WTC11 (cell line): ENCODE data around the gene DOK4. TPM values are rescaled to one million over a fixed set of nuclear protein-coding genes. Genes with fewer than 3 reads are reported as not detected.

Experiments
- ATAC-seq: fragments of 200-7000 bp; cut with Tn5 transposase; 2 replicates; pipeline ENCODE4 v1.10.0; 2021; ENCODE audit warnings: mild to moderate bottlenecking, moderate library complexity
- CTCF ChIA-PET: fragments of 300-600 bp; sonication (Branson Sonifier 250); formaldehyde crosslinking; loops from one replicate; lab custom pipeline; 2021; ENCODE audit warnings: antibody characterized with exemption; lab: Charles Lee
- POLR2A ChIA-PET: fragments of 350-600 bp; sonication (Branson Sonifier 250); formaldehyde crosslinking; loops from one replicate; lab custom pipeline; 2021; ENCODE audit warnings: antibody characterized with exemption; lab: Charles Lee
- DNase-seq: peaks from one replicate; pipeline ENCODE4 v3.0.0; 2021; ENCODE audit warnings: low spot score
- H3K27ac Mint-ChIP-seq: 2 replicates; pipeline ENCODE4 v1.8.0; 2021; ENCODE audit warnings: mixed read lengths
- H3K27me3 Mint-ChIP-seq: 2 replicates; pipeline ENCODE4 v1.8.0; 2021; ENCODE audit warnings: low read depth, mild to moderate bottlenecking, moderate library complexity, mixed read lengths
- H3K36me3 Mint-ChIP-seq: 2 replicates; pipeline ENCODE4 v1.8.0; 2021; ENCODE audit warnings: mixed read lengths
- H3K4me1 Mint-ChIP-seq: 2 replicates; pipeline ENCODE4 v1.8.0; 2022; ENCODE audit warnings: mixed read lengths
- H3K4me3 Mint-ChIP-seq: 2 replicates; pipeline ENCODE4 v1.8.0; 2021; ENCODE audit warnings: mild to moderate bottlenecking, moderate library complexity, mixed read lengths
- H3K9me3 Mint-ChIP-seq: 2 replicates; pipeline ENCODE4 v1.8.0; 2021; ENCODE audit warnings: mixed read lengths
- ATF1 ChIP-seq: sonication (generic); formaldehyde crosslinking; IDR thresholded peaks from 2 replicates; pipeline ENCODE4 v1.8.1; 2023; ENCODE audit warnings: mild to moderate bottlenecking, moderate library complexity, missing genetic modification reagents
- CREM ChIP-seq: sonication (generic); formaldehyde crosslinking; IDR thresholded peaks from 2 replicates; pipeline ENCODE4 v1.8.1; 2022; ENCODE audit warnings: mild to moderate bottlenecking, missing genetic modification reagents, moderate library complexity
- ELF4 ChIP-seq: sonication (generic); formaldehyde crosslinking; IDR thresholded peaks from 2 replicates; pipeline ENCODE4 v1.8.1; 2022; ENCODE audit warnings: low read depth, mild to moderate bottlenecking, moderate library complexity, missing genetic modification reagents
- EMX1 ChIP-seq: fragments of 250-450 bp; sonication (Bioruptor Pico); IDR thresholded peaks from 2 replicates; pipeline ENCODE4 v1.8.0; 2021; ENCODE audit warnings: mild to moderate bottlenecking
- MXD4 ChIP-seq: fragments of 250-450 bp; sonication (Bioruptor Pico); IDR thresholded peaks from 2 replicates; pipeline ENCODE4 v1.8.0; 2021; ENCODE audit warnings: mild to moderate bottlenecking, moderate library complexity, borderline replicate concordance
- NR1H2 ChIP-seq: sonication (generic); formaldehyde crosslinking; IDR thresholded peaks from 2 replicates; pipeline ENCODE4 v1.9.0; 2021; ENCODE audit warnings: mild to moderate bottlenecking, moderate library complexity, missing genetic modification reagents
- NR2C2 ChIP-seq: sonication (generic); formaldehyde crosslinking; IDR thresholded peaks from 2 replicates; pipeline ENCODE4 v1.8.0; 2022; ENCODE audit warnings: mild to moderate bottlenecking, missing genetic modification reagents
- RELA ChIP-seq: sonication (generic); formaldehyde crosslinking; IDR thresholded peaks from 2 replicates; pipeline ENCODE4 v1.8.1; 2022; ENCODE audit warnings: missing genetic modification reagents, mild to moderate bottlenecking, borderline replicate concordance
- RORB ChIP-seq: fragments of 250-450 bp; sonication (Bioruptor Pico); IDR thresholded peaks from 2 replicates; pipeline ENCODE4 v1.9.0; 2021; ENCODE audit warnings: mild to moderate bottlenecking
- SMAD3 ChIP-seq: sonication (generic); formaldehyde crosslinking; IDR thresholded peaks from 2 replicates; pipeline ENCODE4 v1.8.0; 2022; ENCODE audit warnings: missing genetic modification reagents, mild to moderate bottlenecking, borderline replicate concordance
- SMAD4 ChIP-seq: sonication (generic); formaldehyde crosslinking; IDR thresholded peaks from 2 replicates; pipeline ENCODE4 v1.8.0; 2022; ENCODE audit warnings: mild to moderate bottlenecking, missing genetic modification reagents
- TCF7 ChIP-seq: sonication (generic); formaldehyde crosslinking; IDR thresholded peaks from 2 replicates; pipeline ENCODE4 v1.8.0; 2022; ENCODE audit warnings: mild to moderate bottlenecking, low read depth, missing genetic modification reagents, moderate library complexity
- TP53 ChIP-seq: sonication (generic); formaldehyde crosslinking; IDR thresholded peaks from 2 replicates; pipeline ENCODE4 v1.8.1; 2023; ENCODE audit warnings: mild to moderate bottlenecking, missing genetic modification reagents
- ZNF121 ChIP-seq: sonication (generic); formaldehyde crosslinking; IDR thresholded peaks from 2 replicates; pipeline ENCODE4 v1.8.0; 2023; ENCODE audit warnings: missing genetic modification reagents
- ZNF138 ChIP-seq: sonication (generic); formaldehyde crosslinking; conservative IDR thresholded peaks from 2 replicates; pipeline ENCODE4 v1.8.1; 2022; ENCODE audit warnings: mild to moderate bottlenecking, moderate library complexity, missing genetic modification reagents
- ZNF219 ChIP-seq: sonication (generic); formaldehyde crosslinking; IDR thresholded peaks from 2 replicates; pipeline ENCODE4 v1.8.0; 2023; ENCODE audit warnings: missing genetic modification reagents, mild to moderate bottlenecking, borderline replicate concordance
- total RNA-seq: library from RNA; stranded (reverse); gene quantifications from 3 replicates; pipeline ENCODE4 v1.2.3, GENCODE V29; 2021
- TF ChIP-seq, protein P1 (sequence below): sonication (generic); formaldehyde crosslinking; IDR thresholded peaks from 2 replicates; pipeline ENCODE4 v1.8.0; 2022; ENCODE audit warnings: mild to moderate bottlenecking, missing genetic modification reagents
- TF ChIP-seq, protein P2 (sequence below): sonication (generic); formaldehyde crosslinking; IDR thresholded peaks from 2 replicates; pipeline ENCODE4 v1.8.1; 2022; ENCODE audit warnings: mild to moderate bottlenecking, missing genetic modification reagents, moderate library complexity, borderline replicate concordance
- TF ChIP-seq, protein P3 (sequence below): sonication (generic); formaldehyde crosslinking; IDR thresholded peaks from 2 replicates; pipeline ENCODE4 v1.8.0; 2022; ENCODE audit warnings: mild to moderate bottlenecking, missing genetic modification reagents
- TF ChIP-seq, protein P4 (sequence below): fragments of 250-450 bp; sonication (Bioruptor Pico); IDR thresholded peaks from 2 replicates; pipeline ENCODE4 v2.1.2; 2022; ENCODE audit warnings: mild to moderate bottlenecking, moderate library complexity
- TF ChIP-seq, protein P5 (sequence below): fragments of 250-450 bp; sonication (Bioruptor Pico); IDR thresholded peaks from 2 replicates; pipeline ENCODE4 v1.8.0; 2021; ENCODE audit warnings: mild to moderate bottlenecking
- TF ChIP-seq, protein P6 (sequence below): sonication (generic); formaldehyde crosslinking; IDR thresholded peaks from 2 replicates; pipeline ENCODE4 v1.8.0; 2022; ENCODE audit warnings: missing genetic modification reagents

The DOK4 gene
- total RNA-seq, 1 experiment from 2014 or later: 25.0 TPM

DNA sequence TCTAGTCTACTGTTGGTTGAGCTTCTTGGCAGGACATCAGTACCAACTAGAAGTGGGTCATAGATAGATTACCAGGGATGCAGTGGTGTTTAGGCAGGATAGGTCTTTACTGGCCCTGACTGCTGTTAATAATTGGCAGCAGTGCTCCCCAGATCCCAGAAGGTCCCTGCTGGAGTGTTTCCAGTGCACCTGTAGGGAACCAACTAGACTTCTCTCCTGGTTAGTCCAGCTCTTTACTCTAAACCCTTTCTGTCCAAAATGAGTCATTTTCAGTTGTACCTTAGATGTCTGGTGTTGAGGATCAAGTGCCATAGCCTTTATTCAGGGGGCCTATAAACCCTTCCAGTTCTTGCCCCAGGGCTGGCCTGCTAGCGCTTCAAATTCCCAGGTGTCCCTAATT, 15.1 kb downstream of the DOK4 start:
- H3K9me3 Mint-ChIP-seq: no peaks in the 10 kb centered on the region
- ChIA-PET POLR2A (no interaction called here), CTCF (interaction anchor here (1.2 to 8.2 kb wide), 3 partner anchors 9 to 47 kb away, joined by 3 to 80 read pairs (median 63); partner anchors contain the start of gene POLR2C)
- peaks cover 46% of the 10 kb centered on the region for H3K36me3 Mint-ChIP-seq
- DNase-seq (no peak), ATAC-seq (no peak)
- no peak overlapping the region for H3K4me3 Mint-ChIP-seq
- H3K27ac Mint-ChIP-seq: no peak overlapping the region
- TF ChIP-seq CREM (no peak), ZNF138 (CRISPR knock-in tag) (no peak), RORB (CRISPR knock-in tag) (peak; percentile 16; the same call in 1 of the 2 replicates)
- TF ChIP-seq, protein P1, sequence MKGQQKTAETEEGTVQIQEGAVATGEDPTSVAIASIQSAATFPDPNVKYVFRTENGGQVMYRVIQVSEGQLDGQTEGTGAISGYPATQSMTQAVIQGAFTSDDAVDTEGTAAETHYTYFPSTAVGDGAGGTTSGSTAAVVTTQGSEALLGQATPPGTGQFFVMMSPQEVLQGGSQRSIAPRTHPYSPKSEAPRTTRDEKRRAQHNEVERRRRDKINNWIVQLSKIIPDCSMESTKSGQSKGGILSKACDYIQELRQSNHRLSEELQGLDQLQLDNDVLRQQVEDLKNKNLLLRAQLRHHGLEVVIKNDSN (CRISPR knock-in tag): no peak
- H3K4me1 Mint-ChIP-seq: peaks cover 41% of the 10 kb centered on the region
- H3K27me3 Mint-ChIP-seq: no peaks in the 10 kb centered on the region

DNA sequence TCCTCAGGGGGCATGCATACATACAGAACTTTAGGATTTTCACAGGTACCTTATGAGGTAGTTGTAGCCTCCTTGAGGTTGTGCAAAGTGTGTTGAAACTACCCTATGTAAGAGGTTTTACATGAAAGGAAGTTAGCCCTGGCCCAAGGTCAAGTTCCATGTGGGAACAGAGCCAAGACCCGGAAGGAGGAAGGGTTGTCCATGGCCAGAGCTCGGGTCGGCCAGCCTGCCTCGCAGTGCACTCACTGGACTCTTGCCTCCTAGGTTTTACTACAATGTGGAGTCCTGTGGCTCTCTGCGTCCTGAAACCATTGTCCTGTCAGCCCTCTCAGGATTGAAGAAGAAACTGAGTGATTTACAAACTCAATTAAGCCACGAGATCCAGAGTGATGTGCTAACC, 15.6 kb downstream of the DOK4 start:
- H3K4me3 Mint-ChIP-seq: no peak overlapping the region
- CTCF ChIA-PET: interaction anchor here (8.2 kb wide), 1 partner anchor 47 kb away, joined by 80 read pairs; no protein-coding TSS in a partner anchor

DNA sequence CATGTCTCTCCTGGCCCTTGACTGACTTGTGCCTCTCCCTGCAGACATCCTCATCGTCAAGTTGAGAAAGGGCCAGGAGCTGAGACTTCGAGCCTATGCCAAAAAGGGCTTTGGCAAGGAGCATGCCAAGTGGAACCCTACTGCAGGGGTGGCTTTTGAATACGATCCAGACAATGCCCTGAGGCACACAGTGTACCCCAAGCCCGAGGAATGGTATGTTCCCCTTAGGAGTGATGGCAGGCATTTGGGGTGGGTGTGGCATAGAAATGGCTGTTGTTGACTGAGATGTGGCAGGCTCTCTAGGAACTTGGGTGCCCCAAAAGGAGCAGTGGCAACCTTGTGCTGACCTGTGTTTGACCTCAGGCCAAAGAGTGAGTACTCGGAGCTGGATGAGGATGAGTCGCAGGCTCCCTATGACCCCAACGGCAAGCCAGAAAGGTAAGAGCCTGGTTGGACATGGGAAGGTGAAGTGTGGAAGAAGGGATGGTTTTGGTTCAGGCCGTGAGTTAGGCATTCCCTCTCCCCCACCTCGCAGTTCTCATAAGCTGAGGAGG, 16.3 kb downstream of the DOK4 start:
- Mint-ChIP-seq H3K27ac (no peak overlapping the region), H3K4me3 (no peak overlapping the region), H3K4me1 (peaks cover 34% of the 10 kb centered on the region), H3K36me3 (peaks cover 58% of the 10 kb centered on the region), H3K27me3 (no peaks in the 10 kb centered on the region), H3K9me3 (no peaks in the 10 kb centered on the region)
- ChIA-PET CTCF (interaction anchor here (8.2 kb wide), 1 partner anchor 48 kb away, joined by 80 read pairs; no protein-coding TSS in a partner anchor), POLR2A (interaction anchor here (0.5 to 1.1 kb wide), 2 partner anchors 23 to 37 kb away, joined by 3 read pairs; partner anchors contain the start of genes CIAPIN1 and COQ9)
- ATAC-seq (no peak), DNase-seq (no peak)
- TF ChIP-seq TCF7 (CRISPR knock-in tag) (no peak), SMAD3 (CRISPR knock-in tag) (no peak), TP53 (CRISPR knock-in tag) (no peak), NR2C2 (CRISPR knock-in tag) (no peak), NR1H2 (CRISPR knock-in tag) (no peak), RELA (CRISPR knock-in tag) (no peak), SMAD4 (CRISPR knock-in tag) (no peak), MXD4 (CRISPR knock-in tag) (no peak), ZNF219 (CRISPR knock-in tag) (no peak), EMX1 (CRISPR knock-in tag) (no peak), ATF1 (no peak), ELF4 (CRISPR knock-in tag) (no peak), ZNF121 (CRISPR knock-in tag) (no peak)
- TF ChIP-seq, protein P2, sequence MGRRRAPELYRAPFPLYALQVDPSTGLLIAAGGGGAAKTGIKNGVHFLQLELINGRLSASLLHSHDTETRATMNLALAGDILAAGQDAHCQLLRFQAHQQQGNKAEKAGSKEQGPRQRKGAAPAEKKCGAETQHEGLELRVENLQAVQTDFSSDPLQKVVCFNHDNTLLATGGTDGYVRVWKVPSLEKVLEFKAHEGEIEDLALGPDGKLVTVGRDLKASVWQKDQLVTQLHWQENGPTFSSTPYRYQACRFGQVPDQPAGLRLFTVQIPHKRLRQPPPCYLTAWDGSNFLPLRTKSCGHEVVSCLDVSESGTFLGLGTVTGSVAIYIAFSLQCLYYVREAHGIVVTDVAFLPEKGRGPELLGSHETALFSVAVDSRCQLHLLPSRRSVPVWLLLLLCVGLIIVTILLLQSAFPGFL (CRISPR knock-in tag): no peak
- TF ChIP-seq, protein P3, sequence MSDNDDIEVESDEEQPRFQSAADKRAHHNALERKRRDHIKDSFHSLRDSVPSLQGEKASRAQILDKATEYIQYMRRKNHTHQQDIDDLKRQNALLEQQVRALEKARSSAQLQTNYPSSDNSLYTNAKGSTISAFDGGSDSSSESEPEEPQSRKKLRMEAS: no peak
- TF ChIP-seq, protein P4, sequence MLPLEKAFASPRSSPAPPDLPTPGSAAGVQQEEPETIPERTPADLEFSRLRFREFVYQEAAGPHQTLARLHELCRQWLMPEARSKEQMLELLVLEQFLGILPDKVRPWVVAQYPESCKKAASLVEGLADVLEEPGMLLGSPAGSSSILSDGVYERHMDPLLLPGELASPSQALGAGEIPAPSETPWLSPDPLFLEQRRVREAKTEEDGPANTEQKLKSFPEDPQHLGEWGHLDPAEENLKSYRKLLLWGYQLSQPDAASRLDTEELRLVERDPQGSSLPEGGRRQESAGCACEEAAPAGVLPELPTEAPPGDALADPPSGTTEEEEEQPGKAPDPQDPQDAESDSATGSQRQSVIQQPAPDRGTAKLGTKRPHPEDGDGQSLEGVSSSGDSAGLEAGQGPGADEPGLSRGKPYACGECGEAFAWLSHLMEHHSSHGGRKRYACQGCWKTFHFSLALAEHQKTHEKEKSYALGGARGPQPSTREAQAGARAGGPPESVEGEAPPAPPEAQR (CRISPR knock-in tag): no peak
- TF ChIP-seq, protein P5, sequence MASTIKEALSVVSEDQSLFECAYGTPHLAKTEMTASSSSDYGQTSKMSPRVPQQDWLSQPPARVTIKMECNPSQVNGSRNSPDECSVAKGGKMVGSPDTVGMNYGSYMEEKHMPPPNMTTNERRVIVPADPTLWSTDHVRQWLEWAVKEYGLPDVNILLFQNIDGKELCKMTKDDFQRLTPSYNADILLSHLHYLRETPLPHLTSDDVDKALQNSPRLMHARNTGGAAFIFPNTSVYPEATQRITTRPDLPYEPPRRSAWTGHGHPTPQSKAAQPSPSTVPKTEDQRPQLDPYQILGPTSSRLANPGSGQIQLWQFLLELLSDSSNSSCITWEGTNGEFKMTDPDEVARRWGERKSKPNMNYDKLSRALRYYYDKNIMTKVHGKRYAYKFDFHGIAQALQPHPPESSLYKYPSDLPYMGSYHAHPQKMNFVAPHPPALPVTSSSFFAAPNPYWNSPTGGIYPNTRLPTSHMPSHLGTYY (CRISPR knock-in tag): no peak

More for the DNA sequence above, 15.6 kb downstream of the DOK4 start:
- POLR2A ChIA-PET: interaction anchor here (0.5 to 1.1 kb wide), 2 partner anchors 23 to 37 kb away, joined by 3 read pairs; partner anchors contain the start of genes CIAPIN1 and COQ9
- Mint-ChIP-seq H3K27ac (no peak overlapping the region; the same call in 1 of the 2 replicates), H3K9me3 (no peaks in the 10 kb centered on the region), H3K27me3 (no peaks in the 10 kb centered on the region), H3K4me1 (peaks cover 39% of the 10 kb centered on the region), H3K36me3 (peaks cover 51% of the 10 kb centered on the region)
- no peak for ATAC-seq
- TF ChIP-seq, protein P6, sequence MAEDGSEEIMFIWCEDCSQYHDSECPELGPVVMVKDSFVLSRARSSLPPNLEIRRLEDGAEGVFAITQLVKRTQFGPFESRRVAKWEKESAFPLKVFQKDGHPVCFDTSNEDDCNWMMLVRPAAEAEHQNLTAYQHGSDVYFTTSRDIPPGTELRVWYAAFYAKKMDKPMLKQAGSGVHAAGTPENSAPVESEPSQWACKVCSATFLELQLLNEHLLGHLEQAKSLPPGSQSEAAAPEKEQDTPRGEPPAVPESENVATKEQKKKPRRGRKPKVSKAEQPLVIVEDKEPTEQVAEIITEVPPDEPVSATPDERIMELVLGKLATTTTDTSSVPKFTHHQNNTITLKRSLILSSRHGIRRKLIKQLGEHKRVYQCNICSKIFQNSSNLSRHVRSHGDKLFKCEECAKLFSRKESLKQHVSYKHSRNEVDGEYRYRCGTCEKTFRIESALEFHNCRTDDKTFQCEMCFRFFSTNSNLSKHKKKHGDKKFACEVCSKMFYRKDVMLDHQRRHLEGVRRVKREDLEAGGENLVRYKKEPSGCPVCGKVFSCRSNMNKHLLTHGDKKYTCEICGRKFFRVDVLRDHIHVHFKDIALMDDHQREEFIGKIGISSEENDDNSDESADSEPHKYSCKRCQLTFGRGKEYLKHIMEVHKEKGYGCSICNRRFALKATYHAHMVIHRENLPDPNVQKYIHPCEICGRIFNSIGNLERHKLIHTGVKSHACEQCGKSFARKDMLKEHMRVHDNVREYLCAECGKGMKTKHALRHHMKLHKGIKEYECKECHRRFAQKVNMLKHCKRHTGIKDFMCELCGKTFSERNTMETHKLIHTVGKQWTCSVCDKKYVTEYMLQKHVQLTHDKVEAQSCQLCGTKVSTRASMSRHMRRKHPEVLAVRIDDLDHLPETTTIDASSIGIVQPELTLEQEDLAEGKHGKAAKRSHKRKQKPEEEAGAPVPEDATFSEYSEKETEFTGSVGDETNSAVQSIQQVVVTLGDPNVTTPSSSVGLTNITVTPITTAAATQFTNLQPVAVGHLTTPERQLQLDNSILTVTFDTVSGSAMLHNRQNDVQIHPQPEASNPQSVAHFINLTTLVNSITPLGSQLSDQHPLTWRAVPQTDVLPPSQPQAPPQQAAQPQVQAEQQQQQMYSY (CRISPR knock-in tag): peak; percentile 62; the same call in 1 of the 2 replicates
- no peak for TF ChIP-seq SMAD3 (CRISPR knock-in tag)
- DNase-seq: no peak
